GM21786 (cell line): ENCODE measurements around the gene FUS.
"Not testable (repeated sequence)": the region's sequence is repeated elsewhere in the genome, so short reads cannot be mapped to it uniquely, and the experiment has no call there.

Experiments used
- ATAC-seq: cut with Tn5 transposase; IDR thresholded peaks from one replicate; pipeline ENCODE4 v1.9.1; 2021; ENCODE audit not compliant: unreplicated experiment

The FUS gene

DNA sequence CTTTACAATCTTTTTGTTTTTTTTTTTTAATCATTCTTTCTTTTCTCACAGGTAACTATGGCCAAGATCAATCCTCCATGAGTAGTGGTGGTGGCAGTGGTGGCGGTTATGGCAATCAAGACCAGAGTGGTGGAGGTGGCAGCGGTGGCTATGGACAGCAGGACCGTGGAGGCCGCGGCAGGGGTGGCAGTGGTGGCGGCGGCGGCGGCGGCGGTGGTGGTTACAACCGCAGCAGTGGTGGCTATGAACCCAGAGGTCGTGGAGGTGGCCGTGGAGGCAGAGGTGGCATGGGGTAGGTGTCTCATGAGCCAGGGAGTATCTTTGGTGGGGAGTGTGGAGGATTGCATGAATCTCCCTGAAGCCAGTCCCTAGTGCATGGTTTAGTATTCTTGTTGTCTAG, 4.9 kb downstream of the FUS start:
- no peak for ATAC-seq

DNA sequence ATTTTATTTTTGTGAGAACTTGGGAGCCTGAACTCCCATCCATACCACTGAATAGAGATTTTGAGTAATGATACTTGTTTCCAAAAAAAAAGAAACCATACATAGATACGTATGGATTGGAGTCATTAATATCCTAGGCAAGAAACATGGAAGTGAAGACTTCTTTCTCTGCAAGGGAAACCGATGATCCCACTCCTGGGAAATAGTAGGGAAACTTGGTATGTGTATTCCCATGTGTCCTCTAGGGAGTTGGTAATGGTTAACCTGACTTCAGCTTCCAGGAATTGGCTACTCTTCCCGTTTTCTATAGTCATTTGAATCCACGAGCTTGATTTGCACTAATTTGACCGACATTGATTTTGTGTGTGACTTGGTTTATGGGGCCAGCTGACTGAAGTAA, 5.4 kb downstream of the FUS start:
- ATAC-seq = no peak

DNA sequence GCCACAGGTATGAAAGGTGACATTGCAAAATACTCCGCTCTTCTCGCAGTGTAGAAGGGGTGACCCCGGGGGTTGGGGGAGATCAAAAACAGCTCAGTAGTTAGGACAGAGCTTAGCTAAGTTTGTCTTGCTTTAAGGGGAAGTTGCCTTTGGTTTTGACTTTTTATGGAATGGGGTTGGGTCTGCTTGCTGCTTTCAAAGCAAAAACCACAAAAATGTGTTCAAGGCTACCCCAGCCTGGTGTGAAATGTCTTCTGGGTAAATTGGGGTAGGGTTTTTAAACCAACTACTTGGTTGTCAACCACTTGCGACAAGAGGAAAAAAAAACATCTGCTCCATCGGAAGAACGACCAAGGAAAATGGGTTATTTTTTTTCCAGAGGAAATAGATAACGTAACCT, 6.2 kb downstream of the FUS start:
- ATAC-seq = no peak

DNA sequence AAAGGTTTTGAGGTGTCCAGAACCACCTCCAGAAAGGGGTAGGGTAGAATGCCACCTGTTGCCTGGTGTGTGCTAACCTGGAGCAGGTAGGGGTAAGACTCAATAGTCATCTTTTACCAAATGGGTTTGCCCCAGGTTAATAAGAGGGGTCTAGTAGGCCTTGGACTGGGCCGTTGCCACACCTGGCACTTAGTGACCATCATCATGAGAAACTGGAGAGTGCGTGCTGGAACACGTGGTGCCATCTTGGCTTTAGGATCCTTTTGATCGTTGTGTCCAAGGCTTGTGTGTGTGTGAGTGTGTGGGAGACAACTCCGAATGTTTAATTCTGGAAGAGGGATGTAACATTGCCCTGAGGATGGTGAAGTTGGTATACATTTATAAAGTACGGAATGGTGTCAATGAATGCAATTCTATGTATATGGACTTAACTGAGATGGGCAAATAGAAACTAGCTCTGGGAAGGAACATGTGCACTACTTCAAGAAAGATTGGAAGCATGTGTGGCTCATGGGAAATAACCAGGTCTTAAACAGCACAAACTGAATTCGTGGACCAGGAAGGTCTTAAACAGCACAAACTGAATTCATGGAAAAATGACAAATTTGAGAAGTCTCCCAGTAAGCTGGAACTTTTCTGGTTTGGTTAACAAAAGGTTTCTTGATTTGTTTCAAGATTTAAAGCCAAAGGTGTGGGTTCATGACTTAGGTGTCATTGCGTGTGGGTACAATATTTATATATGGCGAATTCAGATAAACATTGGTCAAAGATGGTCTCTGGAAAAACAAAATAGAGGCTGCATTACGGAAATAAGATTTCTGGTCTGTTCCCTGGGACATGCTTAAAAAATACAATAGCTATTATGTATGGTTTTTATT, 7.2 kb downstream of the FUS start:
- no peak for ATAC-seq

DNA sequence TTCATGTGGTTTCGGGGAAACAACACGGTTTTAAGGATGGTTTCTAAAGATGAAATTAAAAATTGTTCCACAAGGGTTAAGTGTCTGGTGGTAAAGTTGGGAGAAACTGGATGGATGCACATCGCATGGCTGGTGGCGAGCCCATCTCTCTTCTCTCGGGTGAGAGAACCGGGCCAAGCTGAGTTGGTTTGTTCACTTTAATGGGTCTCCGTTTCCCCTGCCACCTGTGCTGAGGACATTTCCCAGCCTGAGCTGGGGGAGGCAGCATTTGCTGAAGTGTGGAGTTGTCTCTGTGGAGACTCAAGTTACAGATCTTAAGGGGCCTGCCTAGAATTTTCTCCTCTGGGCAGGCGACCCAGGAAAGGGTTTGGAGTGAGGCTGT, 7.9 kb downstream of the FUS start:
- no peak for ATAC-seq

DNA sequence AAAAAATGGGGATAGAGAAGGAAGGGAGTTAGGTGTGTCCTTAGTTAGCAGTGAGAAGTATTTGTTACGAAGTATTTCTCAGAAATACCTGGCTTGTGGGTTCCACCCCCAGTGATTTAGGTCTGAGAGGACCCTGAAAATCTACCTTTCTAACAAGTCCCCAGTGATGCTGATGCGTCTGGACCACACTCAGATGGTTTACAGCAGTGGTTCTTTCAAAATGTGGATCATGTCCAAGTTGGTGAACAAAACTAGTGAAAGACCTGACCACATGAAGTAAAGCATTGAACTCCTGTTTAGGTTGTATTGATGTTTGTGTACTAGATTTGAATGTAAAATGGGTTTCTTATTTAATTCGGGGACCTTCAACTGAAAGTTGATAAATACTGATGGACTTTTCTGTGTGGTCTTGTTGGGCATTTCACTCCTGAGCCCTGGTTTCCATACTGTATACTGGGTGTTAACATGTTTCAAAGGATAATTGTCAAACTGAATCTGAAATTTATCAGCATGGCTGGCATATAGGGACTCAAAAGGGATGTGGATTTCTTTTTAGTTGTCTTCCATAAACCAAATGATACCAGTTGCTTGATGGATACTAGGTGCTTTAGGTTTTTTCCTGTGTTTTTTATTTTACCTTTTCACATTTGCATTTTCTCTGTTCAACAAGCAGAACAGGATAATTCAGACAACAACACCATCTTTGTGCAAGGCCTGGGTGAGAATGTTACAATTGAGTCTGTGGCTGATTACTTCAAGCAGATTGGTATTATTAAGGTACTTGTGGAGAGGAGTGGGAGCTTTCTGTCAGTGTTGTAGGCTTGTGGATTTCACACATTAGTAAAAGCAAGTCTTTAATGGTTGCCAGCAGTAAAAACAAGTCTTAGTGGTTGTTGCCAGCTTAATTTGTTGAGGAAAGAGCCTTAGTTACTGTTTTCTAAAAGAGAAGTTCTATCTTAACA, 8.8 kb downstream of the FUS start:
- ATAC-seq = no peak

DNA sequence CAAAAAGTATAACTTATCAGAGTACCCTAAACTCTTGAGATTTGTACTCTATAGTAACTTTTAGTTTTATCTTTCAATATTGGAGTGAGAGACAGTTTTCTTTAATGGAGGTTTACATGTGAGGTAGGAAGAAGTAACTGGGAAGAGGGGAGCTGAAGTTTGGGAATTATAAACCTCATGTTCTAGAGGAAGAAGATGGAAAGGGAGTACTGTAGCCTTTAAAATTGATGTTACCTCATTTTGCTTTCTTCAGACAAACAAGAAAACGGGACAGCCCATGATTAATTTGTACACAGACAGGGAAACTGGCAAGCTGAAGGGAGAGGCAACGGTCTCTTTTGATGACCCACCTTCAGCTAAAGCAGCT, 9.5 kb downstream of the FUS start:
- no peak for ATAC-seq

DNA sequence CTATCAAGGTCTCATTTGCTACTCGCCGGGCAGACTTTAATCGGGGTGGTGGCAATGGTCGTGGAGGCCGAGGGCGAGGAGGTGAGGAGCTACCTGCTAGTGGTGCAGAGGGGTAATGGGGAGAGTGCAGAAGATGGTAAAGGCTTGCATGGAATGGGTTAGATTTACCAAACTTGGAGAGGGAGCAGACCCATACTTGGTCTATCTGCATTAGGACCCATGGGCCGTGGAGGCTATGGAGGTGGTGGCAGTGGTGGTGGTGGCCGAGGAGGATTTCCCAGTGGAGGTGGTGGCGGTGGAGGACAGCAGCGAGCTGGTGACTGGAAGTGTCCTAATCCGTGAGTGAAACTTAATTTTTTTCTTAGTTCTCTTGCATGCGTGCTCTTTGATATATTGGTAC, 10.1 kb downstream of the FUS start:
- no peak for ATAC-seq

DNA sequence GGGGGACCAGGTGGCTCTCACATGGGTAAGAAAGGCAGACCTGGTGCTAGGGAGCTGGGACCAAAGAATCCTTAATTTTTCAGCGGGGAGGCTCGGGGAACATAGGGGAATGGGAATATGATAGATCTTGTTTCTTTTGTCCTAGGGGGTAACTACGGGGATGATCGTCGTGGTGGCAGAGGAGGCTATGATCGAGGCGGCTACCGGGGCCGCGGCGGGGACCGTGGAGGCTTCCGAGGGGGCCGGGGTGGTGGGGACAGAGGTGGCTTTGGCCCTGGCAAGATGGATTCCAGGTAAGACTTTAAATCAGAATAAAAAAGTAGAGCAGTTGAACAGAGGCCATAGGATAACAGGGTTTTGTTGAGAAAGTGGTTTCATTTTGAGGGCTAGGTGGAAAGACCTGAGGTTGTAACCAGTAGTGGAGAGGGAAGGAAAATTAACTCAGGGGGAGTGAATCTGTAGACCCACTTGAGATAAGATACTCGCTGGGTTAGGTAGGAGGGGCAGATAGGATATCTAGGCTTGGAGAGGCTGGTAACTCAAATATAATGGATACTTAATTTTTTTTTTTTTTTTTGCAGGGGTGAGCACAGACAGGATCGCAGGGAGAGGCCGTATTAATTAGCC, 11.0 kb downstream of the FUS start:
- ATAC-seq = no peak

DNA sequence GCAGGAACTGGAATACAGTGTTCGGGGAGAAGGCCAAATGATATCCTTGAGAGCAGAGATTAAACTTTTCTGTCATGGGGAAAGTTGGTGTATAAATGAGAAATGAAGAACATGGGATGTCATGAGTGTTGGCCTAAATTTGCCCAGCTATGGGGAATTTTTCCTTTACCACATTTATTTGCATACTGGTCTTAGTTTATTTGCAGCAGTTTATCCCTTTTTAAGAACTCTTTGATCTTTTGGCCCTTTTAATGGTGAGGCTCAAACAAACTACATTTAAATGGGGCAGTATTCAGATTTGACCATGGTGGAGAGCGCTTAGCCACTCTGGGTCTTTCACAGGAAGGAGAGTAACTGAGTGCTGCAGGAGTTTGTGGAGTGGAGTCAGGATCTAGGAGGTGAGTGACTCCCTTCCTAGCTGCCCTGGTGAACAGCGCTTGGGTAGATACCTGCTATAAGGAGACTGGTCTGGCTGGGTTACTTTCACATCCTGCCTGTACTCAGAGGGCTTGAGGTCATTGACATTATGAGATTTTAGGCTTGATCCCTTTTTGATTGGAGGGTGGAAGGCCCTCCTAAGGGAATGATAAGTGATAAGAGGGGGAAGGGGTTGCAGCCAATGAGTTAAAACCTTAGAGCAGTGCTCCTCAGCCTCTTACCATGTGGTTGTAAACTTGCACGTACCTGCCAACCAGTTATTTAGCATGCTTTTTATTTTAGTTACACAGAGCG, 11.9 kb downstream of the FUS start:
- no peak for ATAC-seq

DNA sequence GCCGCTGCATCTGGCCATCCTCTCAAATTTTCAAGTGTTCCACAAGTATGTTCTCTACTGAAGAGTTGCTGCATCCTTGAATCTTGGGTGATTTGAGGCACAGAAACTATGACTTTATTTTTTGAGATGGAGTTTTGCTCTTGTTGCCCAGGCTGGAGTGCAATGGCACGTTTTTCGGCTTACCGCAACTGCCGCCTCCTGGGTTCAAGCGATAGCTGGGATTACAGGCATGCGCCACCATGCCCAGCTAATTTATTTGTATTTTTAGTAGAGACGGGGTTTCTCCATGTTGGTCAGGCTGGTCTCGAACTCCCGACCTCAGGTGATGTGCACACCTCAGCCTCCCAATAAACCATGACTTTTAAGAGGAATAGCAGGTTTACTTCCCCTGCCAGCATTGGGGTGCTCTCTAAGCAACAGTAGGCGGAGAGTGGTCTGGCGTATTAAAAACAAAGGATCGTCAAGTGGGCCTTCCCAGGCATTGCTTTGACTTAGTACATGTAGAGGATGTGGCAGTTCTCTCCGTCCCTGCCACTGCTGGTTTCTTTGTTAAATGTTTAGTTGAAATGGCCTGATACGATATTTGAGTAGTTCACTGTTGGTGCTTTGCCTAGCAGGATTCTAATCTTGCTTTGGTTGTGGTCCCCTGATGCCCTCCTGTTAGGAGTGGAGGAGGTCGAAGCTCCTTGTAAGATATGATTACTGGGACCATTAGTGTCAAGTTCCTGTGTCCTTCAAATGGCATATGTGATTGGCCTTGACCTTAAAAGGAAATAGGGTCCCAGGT, 13.1 kb downstream of the FUS start:
- ATAC-seq = no peak

DNA sequence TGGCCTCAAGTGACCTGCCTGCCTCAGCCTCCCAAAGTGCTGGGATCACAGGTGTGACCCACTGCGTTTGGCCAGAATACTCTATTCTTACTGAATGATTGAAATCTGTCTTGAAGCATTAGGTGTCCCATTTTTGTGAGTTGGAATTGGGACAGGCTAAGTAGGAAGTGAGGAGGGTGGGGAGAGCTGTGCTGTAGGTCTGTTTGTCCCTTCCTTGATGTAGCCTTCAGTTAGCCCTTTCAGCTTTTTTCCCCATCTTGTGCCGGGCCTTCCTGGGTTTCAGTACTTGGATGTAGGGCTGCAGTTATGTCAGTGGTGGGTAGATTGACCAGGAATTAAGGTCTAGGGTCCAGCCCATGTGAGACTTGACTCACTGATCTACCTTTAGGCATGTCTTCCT, 13.9 kb downstream of the FUS start:
- ATAC-seq = no peak

DNA sequence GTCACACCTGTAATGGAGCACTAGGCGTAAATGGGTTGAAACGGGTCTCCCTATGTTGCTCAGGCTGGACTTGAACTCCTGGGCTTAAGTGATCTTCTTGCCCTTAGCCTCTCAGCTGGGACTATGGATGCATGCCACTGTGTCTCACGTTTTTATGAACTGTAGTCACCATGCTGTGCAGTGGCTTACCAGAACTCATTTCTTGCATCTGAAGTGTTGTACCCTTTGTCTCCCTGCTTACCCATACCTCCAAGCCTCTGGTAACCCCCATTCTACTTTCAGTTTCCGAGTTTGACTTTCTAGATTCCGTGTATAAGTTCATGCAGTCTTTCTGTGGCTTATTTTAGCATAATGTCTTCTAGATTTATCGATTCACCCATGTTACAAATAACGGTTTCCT, 15.0 kb downstream of the FUS start:
- no peak for ATAC-seq

DNA sequence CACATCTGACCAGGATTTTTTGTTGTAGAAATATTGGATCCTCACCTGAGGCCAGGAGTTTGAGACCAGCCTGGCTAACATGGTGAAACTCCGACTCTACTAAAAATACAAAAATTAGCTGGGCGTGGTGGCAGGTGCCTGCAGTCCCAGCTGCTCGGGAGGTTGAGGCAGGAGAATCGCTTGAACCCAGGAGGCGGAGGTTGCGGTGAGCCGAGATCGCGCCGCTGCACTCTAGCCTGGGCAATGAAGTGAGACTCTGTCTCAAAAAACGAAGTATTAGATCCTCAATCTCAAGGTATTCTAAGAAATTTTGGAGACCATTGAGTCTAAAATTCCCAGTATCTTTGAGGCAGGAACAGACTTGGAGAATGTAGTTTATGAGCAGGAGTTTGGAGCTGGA, 15.9 kb downstream of the FUS start:
- not testable (repeated sequence) for ATAC-seq

DNA sequence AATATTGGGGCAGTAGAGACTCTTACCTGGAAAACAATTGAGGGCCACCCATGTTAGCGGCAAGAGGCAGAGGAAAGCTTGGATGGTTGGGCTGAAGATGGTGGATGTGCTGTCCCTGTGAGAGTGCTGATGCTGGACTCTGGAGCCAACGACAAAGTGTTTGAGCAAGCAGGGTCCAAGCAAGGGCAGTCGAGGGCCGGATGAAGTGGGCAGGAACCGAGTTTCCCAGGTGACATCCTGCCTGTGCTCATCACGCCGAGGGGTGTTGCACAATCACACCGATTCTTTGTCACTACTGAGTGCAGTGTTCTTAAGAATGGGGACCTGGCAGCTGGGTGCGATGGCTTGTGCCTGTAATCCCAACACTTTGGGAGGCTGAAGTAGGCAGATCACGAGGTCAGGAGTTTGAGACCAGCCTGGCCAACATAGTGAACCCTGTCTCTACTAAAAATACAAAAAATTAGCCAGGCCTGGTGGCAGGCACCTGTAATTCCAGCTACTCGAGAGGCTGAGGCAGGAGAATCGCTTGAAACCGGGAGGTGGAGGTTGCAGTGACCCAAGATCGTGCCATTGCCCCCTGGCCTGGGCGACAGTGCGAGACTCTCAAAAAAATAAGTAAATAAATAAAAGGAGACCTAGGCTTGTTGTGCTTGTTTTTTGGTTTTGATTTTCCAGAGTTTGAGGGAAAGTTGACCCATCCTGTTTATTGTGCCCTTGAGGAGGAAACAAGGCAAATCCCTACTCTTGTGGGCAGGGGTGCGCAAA, 16.6 kb downstream of the FUS start:
- no peak for ATAC-seq

DNA sequence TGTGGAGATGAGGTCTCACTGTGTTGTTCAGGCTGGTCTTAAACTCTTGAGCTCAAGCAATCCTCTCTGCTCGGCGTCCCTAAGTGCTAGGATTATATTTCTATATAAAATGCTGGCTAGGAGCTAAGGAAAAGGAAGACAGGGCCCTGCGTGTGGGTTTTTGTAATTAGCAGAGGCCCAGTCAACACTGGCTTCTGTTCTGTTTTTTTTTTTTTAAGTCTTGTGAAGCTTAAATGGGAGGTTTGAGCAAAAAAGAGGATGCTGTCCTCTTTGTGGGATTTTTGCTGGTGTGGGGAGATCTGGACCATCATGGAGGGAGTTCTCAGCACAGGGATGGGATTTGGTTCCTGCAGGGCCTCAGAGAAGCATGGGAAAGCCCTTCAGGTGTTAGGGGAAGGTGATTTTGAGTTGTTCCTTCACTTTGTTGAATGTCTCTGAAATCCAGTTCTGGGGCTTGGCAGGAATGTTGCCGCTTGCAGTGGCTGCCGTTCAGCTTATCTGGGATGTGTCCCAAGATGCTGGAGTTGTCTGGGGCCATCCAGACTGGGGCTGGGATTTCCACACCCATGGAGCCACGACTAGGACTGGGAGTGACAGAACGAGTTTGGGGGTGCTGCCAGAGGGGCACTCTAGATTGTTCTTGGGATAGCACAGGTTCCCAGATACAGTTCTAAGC, 18.4 kb downstream of the FUS start:
- no peak for ATAC-seq

DNA sequence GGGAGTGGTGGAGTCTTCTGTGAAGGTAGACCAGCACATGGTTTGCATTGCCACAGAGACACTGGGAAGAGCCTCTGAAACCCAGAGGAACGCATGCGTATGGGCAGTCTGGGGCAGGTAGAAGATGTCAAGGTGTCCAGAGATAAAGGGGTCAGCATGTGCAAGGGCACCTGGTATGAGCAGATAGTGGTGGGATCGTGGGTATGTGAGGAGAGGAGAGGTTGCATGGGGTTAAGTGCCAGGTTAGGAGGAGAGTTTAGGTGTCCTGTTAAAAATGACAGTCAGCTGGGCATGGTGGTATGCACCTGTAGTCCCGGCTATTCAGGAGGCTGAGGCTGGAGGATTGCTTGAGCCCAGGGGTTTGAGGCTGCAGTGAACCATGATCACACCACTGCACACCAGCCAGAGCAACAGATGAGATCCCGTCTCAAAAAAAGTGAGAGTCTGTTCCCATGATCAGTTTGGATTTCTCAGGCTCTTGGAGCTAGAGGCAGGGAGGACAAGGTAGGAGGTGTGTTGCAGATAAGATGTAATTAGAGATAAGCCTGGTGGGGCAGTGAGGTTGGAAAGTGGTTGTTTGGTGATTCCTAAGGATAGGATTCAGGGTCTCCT, 19.6 kb downstream of the FUS start:
- ATAC-seq = no peak

DNA sequence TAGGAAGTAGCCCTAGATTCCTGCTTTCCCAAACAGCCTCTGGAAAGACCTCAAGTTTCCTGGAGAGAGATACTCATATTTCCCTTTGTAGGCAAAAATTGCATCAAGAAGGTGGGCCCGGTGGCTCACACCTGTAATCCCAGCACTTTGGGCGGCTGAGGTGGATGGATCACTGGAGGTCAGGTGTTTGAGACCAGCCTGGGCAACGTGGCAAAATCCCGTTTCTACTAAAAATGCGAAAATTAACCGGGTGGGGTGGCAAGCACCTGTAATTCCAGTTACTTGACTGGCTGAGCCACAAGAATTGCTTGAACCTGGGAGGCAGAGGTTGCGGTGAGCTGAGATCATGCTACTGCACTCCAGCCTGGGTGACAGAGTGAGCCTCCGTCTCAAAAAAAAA, 20.2 kb downstream of the FUS start:
- ATAC-seq = not testable (repeated sequence)
